HepG2 (cell line): ENCODE data around the gene KLC4. TPM values are rescaled to one million over a fixed set of nuclear protein-coding genes. Genes with fewer than 3 reads are reported as not detected.

ENCODE experiments used
- CREBL2 ChIP-seq: sonication (generic); formaldehyde crosslinking; IDR thresholded peaks from 2 replicates; pipeline ENCODE4 v1.8.1; 2023; ENCODE audit warnings: missing genetic modification reagents, mild to moderate bottlenecking, borderline replicate concordance
- KLF11 ChIP-seq: IDR thresholded peaks from 2 replicates; pipeline ENCODE4 v1.6.1; 2016; ENCODE audit warnings: missing compliant biosample characterization
- REL ChIP-seq: sonication (generic); formaldehyde crosslinking; conservative IDR thresholded peaks from 2 replicates; pipeline ENCODE4 v1.8.0; 2022; ENCODE audit warnings: mild to moderate bottlenecking, missing genetic modification reagents, moderate library complexity
- SRSF4 ChIP-seq: fragments of 200-400 bp; formaldehyde crosslinking; IDR thresholded peaks from one replicate; pipeline ENCODE4 v1.6.1; 2018; ENCODE audit warnings: mild to moderate bottlenecking, low read depth, low read length, moderate library complexity; ENCODE audit not compliant: poor library complexity, severe bottlenecking
- TFE3 ChIP-seq: IDR thresholded peaks from 2 replicates; pipeline ENCODE4 v1.6.1; 2016
- ZNF329 ChIP-seq: sonication (generic); formaldehyde crosslinking; IDR thresholded peaks from 2 replicates; pipeline ENCODE4 v1.9.0; 2021; ENCODE audit warnings: low read depth, mild to moderate bottlenecking, missing genetic modification reagents
- ZNF441 ChIP-seq: sonication (generic); formaldehyde crosslinking; IDR thresholded peaks from 2 replicates; pipeline ENCODE4 v1.7.0; 2021; ENCODE audit warnings: missing genetic modification reagents, borderline replicate concordance
- ZNF713 ChIP-seq: sonication (generic); formaldehyde crosslinking; IDR thresholded peaks from 2 replicates; pipeline ENCODE4 v1.4.0; 2020; ENCODE audit warnings: mild to moderate bottlenecking, missing genetic modification reagents
- ZNF775 ChIP-seq: sonication (generic); formaldehyde crosslinking; IDR thresholded peaks from 2 replicates; pipeline ENCODE4 v1.4.0; 2020; ENCODE audit warnings: missing genetic modification reagents, mild to moderate bottlenecking, moderate library complexity, borderline replicate concordance
- ZNF788 ChIP-seq: sonication (generic); formaldehyde crosslinking; IDR thresholded peaks from 2 replicates; pipeline ENCODE4 v1.5.0; 2020; ENCODE audit warnings: mild to moderate bottlenecking, missing genetic modification reagents, borderline replicate concordance
- polyA plus RNA-seq, 8 experiments: library from polyadenylated mRNA; depleted of rRNA in 3 of 8; stranded (reverse) in 7 of 8; unstranded in 1 of 8; fragments of >200 nt; fragmentation: Illumina TruSeq in 4 of 8; extraction: Trizol in 4 of 8; gene quantifications; 2 replicates each; pipeline versions ENCODE4 v1.2.1 to v1.2.3, GENCODE V29; 2011 to 2016; ENCODE audit warnings: low read depth in 4 of 8, missing spikeins in 1 of 8, mixed read lengths in 1 of 8; ENCODE audit not compliant: insufficient read depth in 1 of 8
- total RNA-seq, 5 experiments: library from RNA; depleted of rRNA; stranded (reverse); fragments of >200 nt; fragmentation: Illumina TruSeq; extraction: Trizol; gene quantifications; 2 replicates each; pipeline ENCODE4 v1.2.3, GENCODE V29; 2016; ENCODE audit warnings: low read depth in 1 of 5

KLC4 gene
- total and polyA plus RNA-seq, 2 of the 13 experiments (the other 11 are each of a cell fraction or from before 2014, with no cell fraction given) = 45.4 to 70.4 TPM

GRCh38 chr6:43053545-43054205 is 5.8 kb upstream of the KLC4 start, which contains the start of gene CUL7 (continued):
- TF ChIP-seq ZNF441 = peak; percentile 95
- 0 out of 2 replicates have a peak, but pooled peaks have one; percentile 58 for TF ChIP-seq ZNF775
- TF ChIP-seq ZNF788 (CRISPR knock-in tag) = peak; percentile 99
- no peak; the same call in 1 of the 2 replicates for TF ChIP-seq REL (CRISPR knock-in tag)
- peak; percentile 95; the same call in 1 of the 2 replicates for TF ChIP-seq KLF11 (CRISPR knock-in tag)
- no peak for TF ChIP-seq SRSF4
- peak; percentile 71; the same call in 1 of the 2 replicates for TF ChIP-seq TFE3
- no peak; the same call in 1 of the 2 replicates for TF ChIP-seq ZNF713
- TF ChIP-seq ZNF329 (CRISPR knock-in tag) = peak; percentile 55; the same call in 1 of the 2 replicates
- no peak for TF ChIP-seq CREBL2
